ENCODE measurements around the gene CCDC82.
A peak's percentile ranks its signal among the peaks of the same experiment; 100 is the strongest.
"Not testable (repeated sequence)": the region's sequence is repeated elsewhere in the genome, so short reads cannot be mapped to it uniquely, and the experiment has no call there.

CCDC82 gene

DNA sequence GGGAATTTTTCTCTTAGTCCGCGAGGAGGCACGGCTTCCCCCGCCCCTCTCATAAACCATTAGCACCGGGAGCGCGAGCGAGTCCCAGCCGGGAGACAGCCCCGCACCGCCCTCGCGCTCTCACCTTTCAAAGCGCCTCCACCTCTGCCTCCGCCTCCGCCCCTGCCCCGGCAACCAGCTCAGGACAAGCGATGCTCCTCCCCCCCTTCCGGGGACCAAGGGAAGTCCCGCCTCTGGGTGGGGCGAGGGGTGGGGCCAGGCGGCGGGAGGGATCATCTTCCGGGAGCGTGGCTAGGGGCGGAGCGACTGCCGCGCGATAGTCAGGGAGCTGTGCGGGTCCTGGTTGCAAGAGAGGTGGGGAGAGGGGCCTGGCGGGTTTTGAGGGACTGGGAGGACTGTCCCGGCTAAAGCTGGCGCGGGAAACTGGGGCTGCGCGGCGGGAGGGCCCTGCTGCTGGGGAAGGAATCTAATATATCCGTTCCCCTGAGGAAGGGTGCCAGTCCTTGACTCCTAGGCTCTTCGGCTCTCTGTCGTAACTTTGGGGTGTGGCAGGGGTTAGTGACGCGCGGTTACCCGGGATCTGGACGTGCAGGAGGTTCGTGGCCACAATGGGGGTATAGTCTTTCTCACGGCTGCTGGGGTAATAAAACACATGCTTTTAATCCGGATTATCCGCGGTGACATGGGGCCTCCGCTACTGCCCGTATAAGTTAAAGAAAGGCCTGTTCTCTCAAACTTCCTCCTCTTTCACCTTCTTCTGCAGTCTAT lies at the start of gene CCDC82, which contains the start of gene JRKL:
Gene CCDC82, minus strand, starts transcription at position 193 of the 768 bp plus-strand sequence. CDS start 5,165 bp downstream, outside the sequence.
Gene JRKL, plus strand, starts transcription at position 294 of the 768 bp plus-strand sequence. CDS start 637 bp downstream, outside the sequence.
- peak; percentile 91 for DNase-seq (ENCODE audit: low read depth)

GRCh38 chr11:96432654-96433053 lies 42.9 kb upstream of the CCDC82 start:
- not testable (repeated sequence) for DNase-seq (ENCODE audit: low read depth)

- no peak for DNase-seq (ENCODE audit: low read depth)
Observed at GRCh38 chr11:96430668-96431067, 41.0 kb upstream of the CCDC82 start.

DNA sequence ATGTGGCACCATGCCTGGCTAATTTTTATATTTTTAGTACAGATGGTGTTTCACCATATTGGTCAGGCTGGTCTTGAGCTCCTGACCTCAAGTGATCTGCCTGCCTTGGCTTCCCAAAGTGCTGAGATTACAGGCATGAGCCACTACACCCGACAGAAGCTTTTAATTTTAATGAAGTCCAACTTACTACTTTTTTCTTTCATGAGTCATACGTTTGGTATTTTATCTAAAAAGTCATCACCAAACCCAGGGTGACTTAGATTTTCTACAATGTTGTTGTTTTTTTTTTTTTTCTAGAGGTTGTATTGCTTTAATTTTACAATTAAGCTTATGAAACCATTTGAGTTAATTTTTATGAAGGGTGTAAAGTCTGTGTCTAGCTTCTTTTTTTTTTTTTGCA lies 35.0 kb upstream of the CCDC82 start:
- peak; percentile 17 for DNase-seq (ENCODE audit: low read depth)

DNA sequence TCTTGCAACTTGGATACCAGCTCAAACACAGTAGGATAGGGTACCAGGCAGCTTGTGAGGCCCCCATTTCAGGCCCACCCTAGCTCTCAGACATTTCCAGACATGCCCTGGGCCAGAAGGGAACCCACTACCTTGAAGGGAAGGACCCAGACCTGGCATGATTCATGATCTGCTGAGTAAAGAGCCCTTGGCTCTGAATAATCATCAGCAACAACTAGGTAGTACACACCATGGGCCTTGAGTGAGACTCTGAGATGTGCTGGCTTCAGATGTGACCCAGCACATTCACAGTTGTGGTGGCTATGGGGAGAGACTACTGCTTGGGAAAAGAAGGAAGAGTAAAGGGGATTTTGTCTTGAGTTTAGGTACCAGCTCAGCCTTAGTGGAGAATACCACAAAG lies 23.7 kb upstream of the CCDC82 start:
- no peak for DNase-seq (ENCODE audit: low read depth)

GRCh38 chr11:96412761-96413381 lies 23.2 kb upstream of the CCDC82 start:
- no peak for DNase-seq (ENCODE audit: low read depth)

DNA sequence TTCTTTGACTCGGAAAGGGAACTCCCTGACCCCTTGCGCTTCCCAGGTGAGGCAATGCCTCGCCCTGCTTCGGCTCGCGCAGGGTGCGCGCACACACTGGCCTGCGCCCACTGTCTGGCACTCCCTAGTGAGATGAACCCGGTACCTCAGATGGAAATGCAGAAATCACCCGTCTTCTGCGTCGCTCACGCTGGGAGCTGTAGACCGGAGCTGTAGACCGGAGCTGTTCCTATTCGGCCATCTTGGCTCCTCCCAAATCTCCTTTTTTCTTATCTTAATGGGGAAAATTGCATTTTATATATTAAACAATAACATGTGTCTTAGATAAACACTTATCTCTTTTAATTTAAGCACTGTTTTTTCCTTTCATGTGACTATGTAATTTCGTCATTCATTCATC lies 21.7 kb upstream of the CCDC82 start:
- not testable (repeated sequence) for DNase-seq (ENCODE audit: low read depth)

DNA sequence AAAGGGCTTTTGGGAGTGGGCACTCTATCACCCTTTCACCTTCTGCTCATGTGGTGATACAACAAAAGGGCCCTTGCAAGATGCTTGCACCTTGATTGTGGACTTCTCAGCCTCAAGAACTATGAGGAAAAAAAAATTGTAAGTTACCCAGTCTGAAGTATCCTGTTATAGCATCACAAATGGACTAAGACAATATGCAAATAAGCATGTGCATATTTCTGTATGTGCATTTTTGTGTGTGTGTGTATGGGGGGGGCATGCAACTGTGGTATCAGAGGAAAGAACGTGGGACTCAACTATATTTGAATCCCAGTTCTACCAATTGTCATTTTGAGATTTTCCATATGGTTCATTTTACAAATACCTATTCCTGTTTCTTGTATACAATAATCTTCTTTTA lies 11.0 kb upstream of the CCDC82 start:
- no peak for DNase-seq (ENCODE audit: low read depth)

DNA sequence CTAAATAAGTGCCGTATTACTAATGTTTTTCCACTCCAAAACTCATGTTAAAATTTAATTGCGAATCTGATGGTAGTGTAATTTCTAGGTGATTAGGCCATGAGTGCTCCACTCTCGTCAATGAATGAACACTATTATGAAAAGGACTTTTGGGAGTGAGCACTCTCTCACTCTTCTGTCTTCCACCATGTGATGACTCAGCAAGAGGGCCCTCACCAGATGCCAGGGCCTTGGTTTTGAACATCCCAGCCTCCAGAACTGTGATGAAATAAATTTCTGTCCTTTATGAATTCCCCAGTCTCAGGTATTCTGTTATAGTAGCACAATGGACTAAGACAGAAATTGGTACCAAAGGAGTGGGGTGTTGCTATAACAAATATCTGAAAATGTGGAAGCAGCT lies 8.2 kb upstream of the CCDC82 start:
- no peak for DNase-seq (ENCODE audit: low read depth)

DNA sequence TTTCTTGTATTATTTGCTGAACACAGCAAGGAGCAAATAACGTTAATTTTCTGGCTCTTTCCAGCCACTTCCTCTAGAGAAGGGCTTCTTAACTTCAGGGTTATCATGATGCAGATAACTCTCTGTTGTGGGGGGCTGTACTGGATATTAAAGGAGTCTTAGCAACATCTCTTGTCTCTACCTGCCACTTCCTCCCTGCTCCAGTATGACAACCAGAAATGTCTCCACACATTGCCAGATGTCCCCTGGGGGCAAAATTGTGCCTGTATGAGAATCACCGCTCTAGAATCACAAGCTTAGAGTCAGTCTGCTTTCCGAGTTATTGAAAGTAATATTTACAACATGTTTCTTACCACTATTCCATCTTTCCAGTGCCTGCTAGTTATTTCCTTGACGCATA lies 6.9 kb upstream of the CCDC82 start:
- DNase-seq (ENCODE audit: low read depth): no peak

DNA sequence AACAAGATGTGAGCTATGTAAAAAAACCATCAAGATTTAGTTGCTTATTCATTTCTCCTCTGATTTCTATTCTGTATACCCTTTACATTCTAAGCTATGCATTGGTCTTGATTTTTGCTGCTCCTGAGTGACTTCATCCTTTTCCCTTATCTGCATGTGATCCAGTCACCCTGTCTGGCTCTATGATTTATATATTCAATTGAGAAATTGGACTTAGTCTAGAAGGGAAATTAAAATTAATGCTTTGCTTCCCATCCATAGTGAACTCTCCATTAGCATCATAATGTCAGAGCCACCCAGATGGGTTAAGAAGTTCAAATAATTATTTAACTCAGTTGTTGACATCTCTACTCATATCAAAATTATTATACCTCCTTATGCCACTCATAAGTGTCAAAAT lies 5.1 kb upstream of the CCDC82 start:
- no peak for DNase-seq (ENCODE audit: low read depth)

DNA sequence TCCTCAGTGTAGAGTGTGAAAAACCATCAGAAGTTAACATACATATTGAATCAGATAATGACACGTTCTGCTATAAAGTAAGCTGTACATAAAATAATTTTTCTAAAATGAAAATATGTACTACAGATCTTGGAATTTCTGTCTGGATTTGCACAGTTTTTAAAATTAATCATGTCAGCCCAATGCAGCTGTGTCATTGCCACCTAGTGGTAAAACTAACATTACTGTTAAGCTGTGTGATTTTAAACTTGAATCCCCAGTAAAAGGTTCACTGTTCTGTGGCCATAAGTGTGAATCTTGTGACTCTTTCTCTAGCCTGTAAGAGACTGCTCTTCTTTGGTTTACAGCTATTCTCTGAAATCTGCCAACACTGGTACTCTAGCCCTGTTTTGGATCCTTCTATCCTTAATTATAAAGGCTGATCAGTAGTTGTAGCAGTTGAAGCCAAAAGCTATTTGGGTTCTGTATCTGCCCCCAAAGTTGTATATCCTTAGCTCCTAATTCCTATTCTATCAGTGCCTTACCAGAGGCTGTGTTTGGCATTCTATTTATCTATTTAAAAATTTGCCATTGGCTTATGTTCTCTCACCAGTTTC lies 4.1 kb upstream of the CCDC82 start:
- DNase-seq (ENCODE audit: low read depth): peak; percentile 14

DNA sequence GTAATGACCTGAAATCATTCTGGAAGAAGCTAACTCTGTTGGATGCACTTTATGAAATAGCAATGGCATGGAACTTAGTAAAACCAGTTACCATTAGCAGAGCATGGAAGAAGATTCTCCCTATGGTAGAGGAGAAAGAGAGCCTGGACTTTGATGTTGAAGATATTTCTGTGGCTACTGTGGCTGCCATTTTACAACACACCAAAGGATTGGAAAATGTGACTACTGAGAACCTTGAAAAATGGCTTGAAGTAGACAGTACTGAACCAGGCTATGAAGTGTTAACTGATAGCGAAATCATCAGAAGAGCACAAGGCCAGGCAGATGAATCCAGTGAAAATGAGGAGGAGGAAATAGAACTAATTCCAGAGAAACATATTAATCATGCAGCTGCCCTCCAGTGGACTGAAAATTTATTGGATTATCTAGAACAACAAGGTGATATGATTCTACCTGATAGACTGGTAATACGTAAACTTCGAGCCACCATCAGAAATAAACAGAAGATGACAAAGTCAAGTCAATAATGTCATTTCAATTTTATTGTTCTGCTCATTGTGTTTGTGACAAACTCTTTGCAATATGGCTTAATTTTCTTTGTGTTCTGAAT lies 2.1 kb upstream of the CCDC82 start:
- DNase-seq (ENCODE audit: low read depth): no peak

DNA sequence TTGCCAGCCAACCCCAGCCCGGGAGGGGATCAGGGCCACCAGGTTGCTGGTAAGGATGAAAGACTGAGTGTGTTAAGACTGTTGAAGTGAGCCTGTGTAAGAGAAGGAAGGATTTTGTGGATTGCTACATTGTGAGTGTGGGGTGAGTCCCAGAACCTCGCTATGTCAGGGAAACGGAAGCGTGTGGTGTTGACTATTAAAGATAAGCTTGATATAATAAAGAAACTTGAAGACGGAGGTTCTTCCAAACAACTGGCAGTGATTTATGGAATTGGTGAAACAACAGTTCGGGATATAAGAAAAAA lies 728 bp upstream of the CCDC82 start:
- no peak for DNase-seq (ENCODE audit: low read depth)

- no peak for DNase-seq (ENCODE audit: low read depth)
Observed at GRCh38 chr11:96388891-96389719, 607 bp downstream of the CCDC82 start.

- no peak for DNase-seq (ENCODE audit: low read depth)
Observed at GRCh38 chr11:96385187-96385586, 4.5 kb downstream of the CCDC82 start.

DNA sequence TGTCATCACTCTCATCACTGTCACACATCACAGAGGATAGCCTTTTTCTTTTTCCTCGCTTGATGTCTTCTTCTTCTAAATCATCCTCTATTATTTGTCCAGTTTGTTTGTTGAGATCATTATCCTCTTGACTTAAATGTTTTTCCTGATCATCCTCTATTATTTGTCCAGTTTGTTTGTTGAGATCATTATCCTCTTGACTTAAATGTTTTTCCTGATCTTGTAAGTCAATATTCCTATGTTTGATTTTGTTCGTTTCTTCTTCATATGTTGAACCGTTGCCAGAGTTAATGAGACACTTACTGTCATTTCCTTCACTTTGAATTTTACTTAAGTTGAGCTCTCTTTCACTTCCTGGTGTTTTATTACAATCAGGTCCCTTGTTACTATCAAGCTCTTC lies 5.6 kb downstream of the CCDC82 start:
- DNase-seq (ENCODE audit: low read depth): no peak

DNA sequence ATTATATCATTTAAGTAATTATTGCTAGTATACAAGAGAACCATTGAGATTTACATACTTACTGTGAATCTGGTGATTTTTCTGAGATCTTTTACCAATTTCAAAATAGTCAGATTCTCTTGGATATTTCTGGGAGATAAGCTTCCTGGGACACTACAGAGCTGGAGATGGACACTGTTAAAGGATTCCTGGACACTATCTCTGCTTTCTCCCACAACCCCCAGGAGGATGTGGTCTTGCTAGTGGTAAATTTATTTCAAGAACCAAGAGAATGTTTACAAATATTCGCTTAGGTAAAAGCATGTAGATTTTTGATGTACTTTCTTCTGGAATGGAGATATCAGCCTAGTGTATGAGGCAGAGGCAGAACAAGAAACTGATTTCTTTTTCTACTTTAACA lies 12.9 kb downstream of the CCDC82 start:
- no peak for DNase-seq (ENCODE audit: low read depth)

DNA sequence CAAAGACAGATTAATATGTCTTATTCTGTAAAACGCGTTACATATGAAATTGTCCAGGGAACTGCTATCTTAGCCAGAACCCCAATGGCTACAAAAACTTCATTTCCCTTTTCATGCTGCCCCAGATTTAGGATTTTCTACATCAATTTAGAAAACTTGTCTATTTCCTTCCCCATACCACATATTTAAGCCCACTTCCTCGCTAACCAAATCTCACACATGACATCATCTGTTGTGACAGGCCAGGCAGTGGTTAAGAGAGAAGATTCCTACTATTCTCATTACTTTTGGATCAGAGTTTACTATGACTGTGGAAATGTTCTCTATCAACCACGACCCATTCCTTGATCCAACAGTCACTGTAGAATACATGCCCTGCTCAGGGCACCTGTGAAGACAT lies 15.9 kb downstream of the CCDC82 start:
- no peak for DNase-seq (ENCODE audit: low read depth)

DNA sequence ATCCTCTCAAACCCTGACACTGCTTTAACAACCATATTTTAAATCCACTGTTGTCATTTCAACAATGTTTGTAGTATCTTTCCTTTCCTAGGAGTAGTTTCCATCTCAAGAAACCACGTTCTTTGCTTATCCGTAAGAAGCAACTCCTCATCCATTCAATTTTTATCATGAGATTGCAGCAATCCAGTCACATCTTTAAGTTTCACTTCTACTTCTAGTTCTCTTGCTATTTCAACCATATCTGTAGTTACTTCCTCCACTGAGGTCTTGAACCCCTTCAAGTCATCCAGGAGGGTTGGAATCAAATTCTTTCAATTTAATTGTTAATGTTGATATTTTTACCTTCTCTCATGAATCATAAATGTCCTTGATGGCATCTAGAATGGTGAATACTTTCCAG lies 22.4 kb downstream of the CCDC82 start:
- DNase-seq (ENCODE audit: low read depth): no peak

GRCh38 chr11:96366024-96366423 lies 23.7 kb downstream of the CCDC82 start:
- DNase-seq (ENCODE audit: low read depth): no peak

GRCh38 chr11:96365493-96365892 lies 24.2 kb downstream of the CCDC82 start:
- DNase-seq (ENCODE audit: low read depth): no peak
